GM21529 (cell line): ENCODE results near the gene SPDYE17.
"Not testable (repeated sequence)": the region's sequence is repeated elsewhere in the genome, so short reads cannot be mapped to it uniquely, and the experiment has no call there.

ENCODE experiments used
- ATAC-seq: cut with Tn5 transposase; IDR thresholded peaks from one replicate; pipeline ENCODE4 v1.9.1; 2021; ENCODE audit not compliant: unreplicated experiment

The SPDYE17 gene

GRCh38 chr7:76998764-76999450, 33.3 kb downstream of the SPDYE17 start:
- not testable (repeated sequence) for ATAC-seq

DNA sequence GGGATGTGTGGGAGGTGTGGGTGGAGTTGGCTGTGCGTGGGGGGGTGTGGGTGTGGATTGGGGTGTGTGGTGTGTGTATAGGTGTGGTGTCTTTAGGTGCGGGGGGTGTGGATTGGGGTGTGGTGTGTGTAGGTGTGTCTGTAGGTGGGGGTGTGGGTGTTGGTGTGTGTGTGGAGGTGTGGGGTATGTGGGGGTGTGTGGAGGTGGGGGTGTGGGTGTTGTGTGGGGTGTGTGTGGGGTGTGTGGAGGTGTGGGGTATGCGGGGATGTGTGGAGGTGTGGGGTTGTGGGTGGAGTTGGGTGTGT, 33.9 kb downstream of the SPDYE17 start:
- ATAC-seq = no peak

DNA sequence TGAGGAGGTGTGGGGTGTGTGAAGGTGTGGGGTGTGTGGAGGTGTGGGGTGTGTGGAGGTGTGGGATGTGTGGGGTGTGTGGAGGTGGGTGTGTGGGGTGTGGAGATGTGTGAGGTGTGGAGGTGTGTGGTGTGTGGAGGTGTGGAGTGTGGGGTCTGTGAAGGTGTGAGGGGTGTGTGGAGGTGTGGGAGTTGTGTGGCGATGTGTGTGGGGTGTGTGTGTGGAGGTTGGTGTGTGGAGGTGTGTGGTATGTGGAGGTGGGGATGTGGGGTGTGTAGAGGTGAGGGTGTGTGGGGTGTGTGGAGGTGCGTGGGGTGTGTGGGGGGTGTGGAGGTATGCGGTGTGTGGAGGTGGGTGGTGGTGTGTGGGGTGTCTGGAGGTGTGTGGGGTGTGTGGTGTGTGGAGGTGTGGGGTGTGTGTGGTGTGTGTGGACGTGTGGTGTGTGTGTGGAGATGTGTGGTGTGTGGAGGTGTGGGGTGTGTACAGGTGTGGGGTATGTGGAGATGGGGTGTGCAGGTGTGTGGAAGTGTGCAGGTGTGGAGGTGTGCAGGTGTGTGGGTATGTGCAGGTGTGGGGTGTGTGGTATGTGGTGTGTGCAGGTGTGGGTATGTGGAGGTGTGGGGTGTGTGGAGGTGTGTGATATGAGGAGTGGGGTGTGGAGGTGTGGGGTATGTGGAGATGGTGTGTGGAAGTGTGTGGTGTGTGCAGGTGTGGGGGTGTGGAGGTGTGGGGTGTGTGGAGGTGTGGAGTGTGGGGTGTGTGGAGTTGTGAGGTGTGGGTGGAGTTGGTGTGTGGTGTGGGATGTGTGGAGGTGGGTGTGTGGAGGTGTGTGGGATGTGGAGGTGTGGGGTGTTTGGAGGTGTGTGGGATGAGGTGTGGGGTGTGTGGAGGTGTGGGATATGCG, 34.5 kb downstream of the SPDYE17 start:
- ATAC-seq = no peak

- ATAC-seq = not testable (repeated sequence)
Measured at GRCh38 chr7:76996932-76997331, 35.2 kb downstream of the SPDYE17 start.

DNA sequence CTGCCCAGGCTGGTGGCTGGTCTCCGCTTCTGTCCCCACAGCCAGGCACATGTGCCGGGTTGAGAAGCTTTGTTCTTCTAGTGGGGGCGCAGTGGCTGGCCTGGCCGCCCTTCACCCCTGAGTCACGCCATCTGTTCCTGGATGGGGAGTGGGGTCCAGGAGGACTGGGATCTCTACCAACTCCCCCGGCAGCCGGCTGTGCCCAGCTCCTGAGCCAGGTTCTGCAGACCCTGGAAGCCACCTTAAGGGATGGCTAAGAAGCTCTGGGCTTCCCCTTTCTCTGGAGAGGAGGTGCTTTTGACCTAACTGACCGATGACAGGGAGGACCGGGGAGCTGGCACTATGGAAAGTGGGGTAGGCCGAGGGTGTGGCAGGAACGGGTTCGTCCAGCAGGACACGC, 37.9 kb downstream of the SPDYE17 start:
- not testable (repeated sequence) for ATAC-seq

DNA sequence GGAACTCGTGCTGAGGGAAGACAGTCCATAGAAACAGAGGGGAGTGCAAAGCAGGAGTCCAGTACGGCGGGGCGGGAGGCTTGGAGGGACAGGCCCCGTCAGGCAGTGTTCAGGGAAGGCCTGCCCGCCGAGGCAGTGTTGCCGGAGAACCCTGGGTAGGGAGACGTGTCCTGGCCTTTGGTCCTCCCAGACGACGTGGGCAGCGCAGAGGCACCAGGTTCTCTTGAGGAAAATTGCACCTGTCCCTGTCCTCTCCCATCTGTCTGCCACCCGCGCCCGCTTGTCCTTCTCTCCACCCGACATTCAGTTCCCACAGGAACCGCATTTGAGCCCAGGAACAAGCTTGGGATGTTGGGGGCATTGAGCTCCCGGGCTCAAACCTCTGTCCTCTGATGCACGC, 38.3 kb downstream of the SPDYE17 start:
- ATAC-seq = not testable (repeated sequence)

DNA sequence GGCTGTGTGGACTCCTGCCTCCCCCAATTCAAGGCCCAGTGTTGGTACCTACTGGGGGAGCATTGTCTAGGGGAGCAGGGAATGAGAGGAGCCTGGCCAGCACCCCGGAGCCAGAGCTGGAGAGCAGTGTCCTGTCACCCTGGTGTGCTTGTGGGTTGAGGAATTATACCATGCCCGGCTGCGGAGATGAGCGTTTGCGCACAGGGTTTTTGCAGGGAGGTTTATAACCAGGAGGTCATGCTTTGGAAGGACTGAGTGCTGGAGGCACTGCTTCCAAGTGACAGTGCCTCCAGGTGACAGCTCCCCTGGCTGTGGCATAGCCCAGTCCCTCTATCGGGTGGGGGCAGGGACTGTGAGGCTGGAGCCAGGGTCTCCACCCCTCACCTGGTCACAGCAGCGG, 39.3 kb downstream of the SPDYE17 start:
- not testable (repeated sequence) for ATAC-seq

- not testable (repeated sequence) for ATAC-seq
Measured at GRCh38 chr7:76992204-76992603, 40.0 kb downstream of the SPDYE17 start.

DNA sequence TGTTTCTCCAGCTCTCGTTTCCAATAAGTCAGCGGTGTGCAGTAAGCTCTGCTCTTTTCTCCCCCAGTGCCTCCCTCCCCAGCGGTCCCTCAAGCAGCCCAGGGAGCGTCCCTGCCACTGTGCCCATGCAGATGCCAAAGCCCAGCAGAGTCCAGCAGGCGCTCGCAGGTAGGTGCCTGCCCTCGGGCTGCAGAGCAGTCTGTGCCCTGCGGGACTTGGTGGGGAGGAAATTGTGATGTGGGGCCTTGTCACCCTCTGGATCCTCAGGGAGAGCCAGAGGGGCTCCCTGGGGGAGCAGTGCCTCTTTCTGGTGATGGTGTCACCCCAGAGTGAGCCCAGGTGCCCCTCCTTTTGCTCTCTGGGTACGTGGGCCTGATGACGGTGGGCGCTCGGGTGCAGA, 42.0 kb downstream of the SPDYE17 start:
- not testable (repeated sequence) for ATAC-seq

DNA sequence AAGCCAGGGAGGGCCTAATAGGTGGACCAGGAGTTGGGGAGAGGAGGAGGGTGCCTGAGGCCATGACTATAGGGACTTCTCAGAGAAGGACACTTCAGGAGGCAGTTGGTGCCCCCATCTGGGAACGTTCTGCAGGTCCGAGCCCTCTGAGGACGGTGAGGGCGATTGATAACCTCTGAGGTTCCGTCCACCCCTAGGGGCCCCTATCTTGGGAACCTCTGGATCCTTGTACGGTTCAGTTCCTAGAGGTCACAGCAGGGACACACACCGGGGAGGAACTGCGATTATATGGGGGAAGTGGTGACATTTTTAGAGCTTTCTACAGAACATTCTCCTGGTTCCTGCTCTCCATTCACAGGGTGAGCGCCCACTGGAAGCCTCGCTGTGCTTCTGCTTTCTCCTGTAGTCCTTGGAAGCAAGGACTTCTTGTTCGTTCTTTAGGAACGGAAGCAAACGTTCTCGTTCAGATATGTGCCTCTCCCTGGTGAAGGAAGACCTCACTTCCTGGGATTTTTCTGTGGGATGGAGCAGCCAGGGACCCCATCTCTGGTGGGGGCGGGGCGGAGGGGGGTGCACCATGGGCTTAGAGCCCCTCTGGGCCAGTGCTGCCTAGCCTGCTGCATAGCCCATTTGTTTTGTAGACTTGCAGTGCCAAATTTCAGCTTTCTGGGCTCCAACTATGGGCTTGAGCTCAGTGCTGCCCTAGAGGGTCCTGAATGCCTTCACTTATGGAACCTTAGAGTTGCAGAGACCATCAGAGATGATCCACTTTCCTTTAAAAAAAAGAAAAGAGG, 46.0 kb downstream of the SPDYE17 start:
- not testable (repeated sequence) for ATAC-seq

DNA sequence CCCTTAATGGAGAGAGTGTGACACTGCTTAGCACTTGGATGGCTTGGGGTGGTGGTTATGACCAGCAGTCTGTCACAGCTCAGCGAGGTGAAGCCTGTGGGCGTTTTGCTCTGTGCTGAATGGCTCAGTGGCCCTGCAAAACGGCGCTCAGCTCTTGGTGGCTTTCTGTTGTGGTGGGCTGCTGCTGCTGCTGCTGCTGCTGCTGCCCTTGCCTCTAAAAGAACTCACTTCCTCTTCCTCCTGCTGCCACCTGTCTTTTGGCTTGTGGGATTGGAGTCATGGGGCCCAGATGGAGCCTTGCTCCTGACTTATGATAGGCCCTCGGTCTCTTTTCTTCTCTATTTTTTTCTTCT, 47.4 kb downstream of the SPDYE17 start:
- ATAC-seq = peak; percentile 98

- peak; percentile 16 for ATAC-seq
Measured at GRCh38 chr7:76983937-76984783, 48.0 kb downstream of the SPDYE17 start.

DNA sequence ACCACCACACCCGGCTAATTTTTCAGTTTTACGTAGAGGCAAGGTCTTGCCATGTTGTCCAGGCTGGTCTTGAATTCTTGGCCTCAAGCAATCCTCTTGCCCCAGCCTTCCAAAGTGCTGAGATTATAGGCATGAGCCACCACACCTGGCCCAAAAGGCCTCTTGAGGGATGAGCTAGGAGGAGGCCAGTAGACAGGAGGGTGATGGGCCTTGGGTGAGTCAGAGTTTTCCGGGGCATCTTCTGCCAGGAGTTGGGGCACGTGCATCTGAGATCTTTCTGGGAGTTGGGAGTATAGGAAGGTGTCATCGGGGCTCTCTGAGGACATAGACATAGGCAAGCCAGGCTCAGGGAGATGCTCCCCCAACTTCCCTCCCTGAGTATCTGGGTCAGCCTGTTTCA, 48.8 kb downstream of the SPDYE17 start:
- not testable (repeated sequence) for ATAC-seq

- ATAC-seq = not testable (repeated sequence)
Measured at GRCh38 chr7:76982501-76982900, 49.7 kb downstream of the SPDYE17 start.

DNA sequence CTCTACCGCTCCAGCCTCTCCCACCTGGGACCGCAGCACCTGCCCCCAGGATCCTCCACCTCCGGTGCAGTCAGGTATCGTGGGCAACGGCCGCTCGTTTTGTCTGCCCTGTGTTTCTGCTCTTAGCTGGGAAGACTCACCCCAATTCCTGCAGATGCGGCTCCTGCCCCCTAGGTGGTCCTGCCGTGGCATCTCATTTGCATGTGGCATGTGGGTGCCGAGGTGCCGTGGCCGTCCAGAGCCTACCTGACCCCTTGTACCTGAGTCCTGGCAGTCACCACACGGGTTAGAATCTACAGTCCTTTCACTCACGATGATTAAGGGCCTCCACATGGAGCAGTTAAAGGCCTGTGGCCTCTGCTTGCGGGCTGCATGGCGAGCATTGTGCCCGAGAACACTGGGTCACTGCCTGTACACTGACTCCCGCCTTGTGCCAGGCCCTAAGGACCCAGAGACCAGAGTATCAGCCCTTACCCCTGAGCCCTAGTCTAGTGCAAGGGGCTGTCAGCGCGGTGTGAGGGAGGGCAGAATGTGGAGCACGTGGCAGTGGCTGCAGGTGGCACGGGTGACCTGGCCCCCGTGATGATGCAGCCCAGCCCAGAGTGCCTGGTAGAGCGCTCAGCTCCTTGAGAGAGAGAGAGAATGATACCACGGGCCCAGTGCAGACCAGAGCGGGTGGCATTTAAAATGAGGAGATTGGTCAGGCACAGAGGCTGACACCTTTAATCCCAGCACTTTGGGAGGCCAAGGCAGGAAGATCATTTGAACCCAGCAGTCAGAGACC, 50.8 kb downstream of the SPDYE17 start:
- not testable (repeated sequence) for ATAC-seq

GRCh38 chr7:76980576-76980975, 51.6 kb downstream of the SPDYE17 start:
- not testable (repeated sequence) for ATAC-seq

DNA sequence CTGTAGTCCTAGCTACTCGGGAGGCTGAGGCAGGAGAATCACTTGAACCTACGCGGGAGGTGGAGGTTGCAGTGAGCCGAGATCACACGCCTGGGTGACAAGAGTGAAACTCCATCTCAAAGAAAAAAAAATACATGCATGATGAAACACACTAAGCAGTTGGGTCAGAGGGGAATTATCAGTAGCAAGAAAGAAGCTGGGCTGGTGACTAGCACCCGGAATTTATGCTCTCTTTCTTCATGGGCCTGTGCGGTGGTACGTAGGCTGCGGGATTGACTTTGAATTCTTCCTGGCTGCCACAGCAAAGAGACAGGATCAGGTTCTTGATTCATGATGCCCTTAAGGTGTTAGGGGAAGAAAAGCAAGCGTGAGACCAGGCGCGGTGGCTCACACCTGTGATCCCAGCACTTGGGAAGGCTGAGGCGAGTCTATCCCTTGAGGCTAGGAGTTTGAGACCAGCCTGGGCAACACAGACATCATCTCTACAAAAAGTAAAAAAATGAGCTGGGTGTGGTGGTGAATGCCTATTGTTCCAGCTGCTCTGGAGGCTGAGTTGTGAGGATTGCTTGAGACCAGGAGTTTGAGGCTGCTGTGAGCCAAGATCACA, 54.3 kb downstream of the SPDYE17 start:
- not testable (repeated sequence) for ATAC-seq

- not testable (repeated sequence) for ATAC-seq
Measured at GRCh38 chr7:76974793-76975579, 57.2 kb downstream of the SPDYE17 start.

DNA sequence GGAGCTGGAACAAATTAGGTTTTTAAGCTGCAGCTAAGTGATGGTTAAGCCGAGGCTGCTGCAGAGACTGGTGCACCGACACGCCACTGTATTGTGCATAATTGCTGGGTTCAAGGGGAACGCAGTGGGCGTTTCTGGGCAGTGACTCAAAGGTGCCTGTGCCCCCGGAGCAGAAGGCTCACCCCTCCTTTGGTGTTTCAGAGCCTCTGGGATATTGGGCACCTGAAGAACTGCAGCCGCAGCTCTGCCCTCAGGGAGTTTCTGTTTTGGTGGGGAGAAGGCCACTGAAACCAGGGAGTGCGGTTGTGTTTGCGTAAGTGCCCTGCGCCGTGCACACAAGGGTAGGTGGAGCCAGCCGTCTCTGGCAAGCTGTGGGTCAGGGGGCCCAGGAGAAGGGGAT, 57.8 kb downstream of the SPDYE17 start:
- ATAC-seq = not testable (repeated sequence)
